ENCODE results near the gene YPEL4. TPM values are rescaled to one million over a fixed set of nuclear protein-coding genes. Genes with fewer than 3 reads are reported as not detected.

The YPEL4 gene
- total RNA-seq, 1 experiment from 2014 or later, result 0.32 TPM

DNA sequence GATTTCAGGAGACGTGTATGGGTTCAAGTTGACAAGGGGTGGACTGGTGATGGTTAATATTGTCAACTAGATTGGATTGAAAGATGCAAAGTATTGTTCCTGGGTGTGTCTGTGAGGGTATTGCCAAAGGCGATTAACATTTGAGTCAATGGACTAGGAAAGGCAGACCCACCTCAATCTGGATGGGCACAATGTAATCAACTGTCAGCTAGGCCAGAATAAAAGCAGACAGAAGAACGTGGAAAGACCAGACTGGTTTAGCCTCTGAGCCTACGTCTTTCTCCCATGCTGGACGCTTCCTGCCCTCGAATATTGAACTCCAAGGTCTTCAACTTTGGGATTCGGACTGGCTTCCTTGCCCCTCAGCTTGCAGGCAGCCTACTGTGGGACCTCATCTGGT, 1.7 kb upstream of the YPEL4 start:
- H3K4me3 ChIP-seq (replicated peaks in 1 of 2; ENCODE audit: low read depth in 1 of 2, low read length in 2 of 2), result no peak overlapping the region
- H3K4me1 ChIP-seq (ENCODE audit: control insufficient read depth in 1 of 2, insufficient read depth in 2 of 2, low read length in 2 of 2), result peaks cover 0 to 12% of the 10 kb centered on the region in 2 experiments; a peak in 3 of 4 replicates
- no peaks in the 10 kb centered on the region for H3K9me3 ChIP-seq (ENCODE audit: control insufficient read depth in 1 of 2, insufficient read depth in 1 of 2, low read depth in 1 of 2, low read length in 2 of 2)
- ChIA-PET POLR2A (interaction anchor here (1.0 kb wide), 1 partner anchor 10 kb away, joined by 3 read pairs; no protein-coding TSS in a partner anchor), RAD21 (ENCODE audit: low non-redundant PET in 1 of 2, low total read pairs in 2 of 2, uncharacterized antibody in 2 of 2, unreplicated experiment in 2 of 2) (interaction anchor here in 1 of 2 experiments (0.6 kb wide), 1 partner anchor 128 kb away, joined by 4 read pairs; no protein-coding TSS in a partner anchor), CTCF (no interaction called here)
- TF ChIP-seq SRF (IDR thresholded peaks at IDR 0.05; ENCODE audit: low read depth) (no peak), POLR2A (IDR thresholded peaks at IDR 0.05; ENCODE audit: borderline replicate concordance, extremely low read depth, insufficient read depth, insufficient read length) (no peak), TCF7L2 (IDR thresholded peaks at IDR 0.05; ENCODE audit: borderline replicate concordance, extremely low read depth, insufficient read depth, insufficient read length) (no peak), SP1 (IDR thresholded peaks at IDR 0.05; ENCODE audit: low read depth) (no peak), SIN3A (IDR thresholded peaks at IDR 0.05; ENCODE audit: low read depth) (no peak), ELF1 (IDR thresholded peaks at IDR 0.05; ENCODE audit: borderline replicate concordance, low read depth) (no peak), POLR2AphosphoS5 (IDR thresholded peaks at IDR 0.05; ENCODE audit: low read depth, low read length) (no peak)
- TF ChIP-seq, protein P1, sequence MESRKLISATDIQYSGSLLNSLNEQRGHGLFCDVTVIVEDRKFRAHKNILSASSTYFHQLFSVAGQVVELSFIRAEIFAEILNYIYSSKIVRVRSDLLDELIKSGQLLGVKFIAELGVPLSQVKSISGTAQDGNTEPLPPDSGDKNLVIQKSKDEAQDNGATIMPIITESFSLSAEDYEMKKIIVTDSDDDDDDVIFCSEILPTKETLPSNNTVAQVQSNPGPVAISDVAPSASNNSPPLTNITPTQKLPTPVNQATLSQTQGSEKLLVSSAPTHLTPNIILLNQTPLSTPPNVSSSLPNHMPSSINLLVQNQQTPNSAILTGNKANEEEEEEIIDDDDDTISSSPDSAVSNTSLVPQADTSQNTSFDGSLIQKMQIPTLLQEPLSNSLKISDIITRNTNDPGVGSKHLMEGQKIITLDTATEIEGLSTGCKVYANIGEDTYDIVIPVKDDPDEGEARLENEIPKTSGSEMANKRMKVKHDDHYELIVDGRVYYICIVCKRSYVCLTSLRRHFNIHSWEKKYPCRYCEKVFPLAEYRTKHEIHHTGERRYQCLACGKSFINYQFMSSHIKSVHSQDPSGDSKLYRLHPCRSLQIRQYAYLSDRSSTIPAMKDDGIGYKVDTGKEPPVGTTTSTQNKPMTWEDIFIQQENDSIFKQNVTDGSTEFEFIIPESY (IDR thresholded peaks at IDR 0.05; ENCODE audit: extremely low read depth, insufficient replicate concordance, low read length), result no peak
- H3K79me2 ChIP-seq (ENCODE audit: insufficient read depth, low read length), result no peaks in the 10 kb centered on the region
- H3K36me3 ChIP-seq (ENCODE audit: control insufficient read depth in 1 of 2, insufficient read depth in 2 of 2, low read length in 2 of 2), result no peaks in the 10 kb centered on the region
- H3K9me2 ChIP-seq (ENCODE audit: insufficient read depth), result no peaks in the 10 kb centered on the region
- no TSS peak for BruUV-seq (replicated peaks)
- intact Hi-C loops (cut with micrococcal nuclease), result no loop called here
- H2AFZ ChIP-seq (ENCODE audit: low read depth, low read length, poor library complexity, severe bottlenecking), result no peak overlapping the region
- H3K9ac ChIP-seq (ENCODE audit: low read length), result no peak overlapping the region
- ATAC-seq, result no peak
- H3K27me3 ChIP-seq (ENCODE audit: insufficient read depth, low read length), result peaks cover 12% of the 10 kb centered on the region; the same call in 1 of the 2 replicates
- no peaks in the 10 kb centered on the region for H4K20me1 ChIP-seq (ENCODE audit: insufficient read depth)
- DNase-seq (ENCODE audit: low read depth, low spot score), result no peak
- H3K27ac ChIP-seq (ENCODE audit: low read depth, low read length), result no peak overlapping the region
- no peak overlapping the region for H3K4me2 ChIP-seq (ENCODE audit: low read length)

DNA sequence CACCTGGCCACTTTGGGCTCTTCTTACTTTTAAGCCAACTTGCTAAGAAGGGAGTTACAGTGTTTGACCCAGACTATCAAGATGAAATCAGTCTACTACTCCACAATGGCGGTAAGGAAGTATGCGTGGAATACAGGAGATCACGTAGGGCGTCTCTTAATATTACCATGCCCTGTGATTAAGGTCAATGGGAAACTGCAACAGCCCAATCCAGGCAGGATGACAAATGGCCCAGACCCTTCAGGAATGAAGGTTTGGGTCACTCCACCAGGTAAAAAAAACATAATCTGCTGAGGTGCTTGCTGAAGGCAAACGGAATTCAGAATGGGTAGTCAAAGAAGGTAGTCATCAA, 1.0 kb upstream of the YPEL4 start:
- H3K4me1 ChIP-seq (ENCODE audit: control insufficient read depth in 1 of 2, insufficient read depth in 2 of 2, low read length in 2 of 2), result peaks cover 0 to 13% of the 10 kb centered on the region in 2 experiments; a peak in 3 of 4 replicates
- intact Hi-C loops (cut with micrococcal nuclease), result no loop called here
- H3K27ac ChIP-seq (ENCODE audit: low read depth, low read length), result no peak overlapping the region
- H4K20me1 ChIP-seq (ENCODE audit: insufficient read depth), result no peaks in the 10 kb centered on the region
- ATAC-seq, result no peak
- no peak for DNase-seq (ENCODE audit: low read depth, low spot score)
- H2AFZ ChIP-seq (ENCODE audit: low read depth, low read length, poor library complexity, severe bottlenecking), result no peak overlapping the region
- RAD21 ChIA-PET (ENCODE audit: low non-redundant PET in 1 of 2, low total read pairs in 2 of 2, uncharacterized antibody in 2 of 2, unreplicated experiment in 2 of 2), result no interaction called here
- H3K79me2 ChIP-seq (ENCODE audit: insufficient read depth, low read length), result no peaks in the 10 kb centered on the region
- peaks cover 12% of the 10 kb centered on the region; the same call in 1 of the 2 replicates for H3K27me3 ChIP-seq (ENCODE audit: insufficient read depth, low read length)
- H3K36me3 ChIP-seq (ENCODE audit: control insufficient read depth in 1 of 2, insufficient read depth in 2 of 2, low read length in 2 of 2), result no peaks in the 10 kb centered on the region
- BruUV-seq (replicated peaks), result no TSS peak
- POLR2A ChIA-PET, result no interaction called here
- H3K9me2 ChIP-seq (ENCODE audit: insufficient read depth), result no peaks in the 10 kb centered on the region
- H3K9me3 ChIP-seq (ENCODE audit: control insufficient read depth in 1 of 2, insufficient read depth in 1 of 2, low read depth in 1 of 2, low read length in 2 of 2), result no peaks in the 10 kb centered on the region
- H3K9ac ChIP-seq (ENCODE audit: low read length), result no peak overlapping the region
- H3K4me2 ChIP-seq (ENCODE audit: low read length), result no peak overlapping the region
- H3K4me3 ChIP-seq (replicated peaks in 1 of 2; ENCODE audit: low read depth in 1 of 2, low read length in 2 of 2), result no peak overlapping the region
- CTCF ChIA-PET, result no interaction called here
- TF ChIP-seq EZH2 (IDR thresholded peaks at IDR 0.05) (no peak), YY1 (IDR thresholded peaks at IDR 0.05; ENCODE audit: extremely low read depth, insufficient replicate concordance, low read depth, low read length) (no peak), SP1 (IDR thresholded peaks at IDR 0.05; ENCODE audit: low read depth) (no peak), POLR2AphosphoS5 (IDR thresholded peaks at IDR 0.05; ENCODE audit: low read depth, low read length) (no peak), POLR2A (IDR thresholded peaks at IDR 0.05; ENCODE audit: borderline replicate concordance, extremely low read depth, insufficient read depth, insufficient read length) (no peak), ZNF274 (IDR thresholded peaks at IDR 0.05; ENCODE audit: low read depth, low read length) (no peak), ZFX (IDR thresholded peaks at IDR 0.05) (no peak), EZH2phosphoT487 (IDR thresholded peaks at IDR 0.05; ENCODE audit: borderline replicate concordance) (no peak), SIN3A (IDR thresholded peaks at IDR 0.05; ENCODE audit: low read depth) (no peak), CEBPB (IDR thresholded peaks at IDR 0.05; ENCODE audit: low read depth) (no peak), ELF1 (IDR thresholded peaks at IDR 0.05; ENCODE audit: borderline replicate concordance, low read depth) (no peak), EGR1 (IDR thresholded peaks at IDR 0.05; ENCODE audit: low read depth) (no peak)
- TF ChIP-seq, protein P2, sequence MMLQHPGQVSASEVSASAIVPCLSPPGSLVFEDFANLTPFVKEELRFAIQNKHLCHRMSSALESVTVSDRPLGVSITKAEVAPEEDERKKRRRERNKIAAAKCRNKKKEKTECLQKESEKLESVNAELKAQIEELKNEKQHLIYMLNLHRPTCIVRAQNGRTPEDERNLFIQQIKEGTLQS (IDR thresholded peaks at IDR 0.05), result no peak
- TF ChIP-seq, protein P3, sequence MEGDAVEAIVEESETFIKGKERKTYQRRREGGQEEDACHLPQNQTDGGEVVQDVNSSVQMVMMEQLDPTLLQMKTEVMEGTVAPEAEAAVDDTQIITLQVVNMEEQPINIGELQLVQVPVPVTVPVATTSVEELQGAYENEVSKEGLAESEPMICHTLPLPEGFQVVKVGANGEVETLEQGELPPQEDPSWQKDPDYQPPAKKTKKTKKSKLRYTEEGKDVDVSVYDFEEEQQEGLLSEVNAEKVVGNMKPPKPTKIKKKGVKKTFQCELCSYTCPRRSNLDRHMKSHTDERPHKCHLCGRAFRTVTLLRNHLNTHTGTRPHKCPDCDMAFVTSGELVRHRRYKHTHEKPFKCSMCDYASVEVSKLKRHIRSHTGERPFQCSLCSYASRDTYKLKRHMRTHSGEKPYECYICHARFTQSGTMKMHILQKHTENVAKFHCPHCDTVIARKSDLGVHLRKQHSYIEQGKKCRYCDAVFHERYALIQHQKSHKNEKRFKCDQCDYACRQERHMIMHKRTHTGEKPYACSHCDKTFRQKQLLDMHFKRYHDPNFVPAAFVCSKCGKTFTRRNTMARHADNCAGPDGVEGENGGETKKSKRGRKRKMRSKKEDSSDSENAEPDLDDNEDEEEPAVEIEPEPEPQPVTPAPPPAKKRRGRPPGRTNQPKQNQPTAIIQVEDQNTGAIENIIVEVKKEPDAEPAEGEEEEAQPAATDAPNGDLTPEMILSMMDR (IDR thresholded peaks at IDR 0.05 in 2 of 3, conservative IDR thresholded peaks at IDR 0.05 in 1 of 3; ENCODE audit: borderline replicate concordance in 1 of 3, insufficient read depth in 1 of 3, low read depth in 2 of 3, low read length in 2 of 3), result no peak

All from HCT116 (cell line).